GM12892 (cell line): ENCODE measurements around the gene CBFB.

ENCODE experiments used
- POLR2A ChIP-seq: IDR thresholded peaks from 2 replicates; pipeline ENCODE4 v1.6.1; 2011; ENCODE audit warnings: low read depth, low read length, control low read depth
- POLR2AphosphoS5 ChIP-seq: IDR thresholded peaks from 2 replicates; pipeline ENCODE4 v1.6.1; 2011; ENCODE audit warnings: low read depth, low read length, control low read depth

GRCh38 chr16:67035364-67035763 is 6.4 kb downstream of the CBFB start:
- TF ChIP-seq POLR2A = no peak
- TF ChIP-seq POLR2AphosphoS5 = no peak
